ENCODE results near the gene HEATR1.
A peak's percentile ranks its signal among the peaks of the same experiment; 100 is the strongest.
"Not testable (repeated sequence)": the region's sequence is repeated elsewhere in the genome, so short reads cannot be mapped to it uniquely, and the experiment has no call there.

HEATR1 gene

GRCh38 chr1:236581528-236581927 is 22.8 kb downstream of the HEATR1 start:
- no peak for DNase-seq

- not testable (repeated sequence) for DNase-seq
These were observed 23.9 kb downstream of the HEATR1 start for GRCh38 chr1:236580404-236580803.

GRCh38 chr1:236578661-236579060 is 25.7 kb downstream of the HEATR1 start:
- DNase-seq: no peak

- DNase-seq: not testable (repeated sequence)
These were observed 27.3 kb downstream of the HEATR1 start for GRCh38 chr1:236577041-236577440.

- DNase-seq: no peak
These were observed 28.3 kb downstream of the HEATR1 start for GRCh38 chr1:236576004-236576403.

GRCh38 chr1:236575523-236575922 is 28.8 kb downstream of the HEATR1 start:
- DNase-seq: no peak

- no peak for DNase-seq
These were observed 35.9 kb downstream of the HEATR1 start for GRCh38 chr1:236568285-236568894.

GRCh38 chr1:236565530-236565929 is 38.8 kb downstream of the HEATR1 start:
- DNase-seq: no peak

- DNase-seq: no peak
These were observed 42.3 kb downstream of the HEATR1 start for GRCh38 chr1:236561976-236562375.

- DNase-seq: no peak
These were observed 44.0 kb downstream of the HEATR1 start for GRCh38 chr1:236560213-236560771.

GRCh38 chr1:236558846-236559245 is 45.5 kb downstream of the HEATR1 start:
- DNase-seq: peak in 1 of 2 experiments; percentile 2

- DNase-seq: no peak
These were observed 46.2 kb downstream of the HEATR1 start for GRCh38 chr1:236558081-236558480.

GRCh38 chr1:236556606-236557005 is 47.7 kb downstream of the HEATR1 start:
- DNase-seq: no peak

- no peak for DNase-seq
These were observed 50.9 kb downstream of the HEATR1 start for GRCh38 chr1:236553370-236553769.

- no peak for DNase-seq
These were observed 51.4 kb downstream of the HEATR1 start for GRCh38 chr1:236552901-236553300.

GRCh38 chr1:236552096-236552495 is 52.2 kb downstream of the HEATR1 start:
- DNase-seq: no peak

- no peak for DNase-seq
These were observed 53.1 kb downstream of the HEATR1 start for GRCh38 chr1:236550961-236551851.

- no peak for DNase-seq
These were observed 55.9 kb downstream of the HEATR1 start for GRCh38 chr1:236548452-236548851.

- DNase-seq: no peak
These were observed 58.6 kb downstream of the HEATR1 start for GRCh38 chr1:236545621-236546169.

GRCh38 chr1:236543065-236543669 is 61.1 kb downstream of the HEATR1 start:
- DNase-seq: no peak

GRCh38 chr1:236541710-236542109 is 62.6 kb downstream of the HEATR1 start:
- no peak for DNase-seq

- DNase-seq: no peak
These were observed 63.4 kb downstream of the HEATR1 start for GRCh38 chr1:236540813-236541465.

- DNase-seq: peak; percentile 29 to 51
These were observed 67.8 kb downstream of the HEATR1 start for GRCh38 chr1:236536540-236536939.

Data from NCI-H2081 (cell line).